HG02943 (cell line): ENCODE results near the gene SMYD1.

Experiments used
- ATAC-seq: cut with Tn5 transposase; IDR thresholded peaks from one replicate; pipeline ENCODE4 v1.9.1; 2021; ENCODE audit warnings: mild to moderate bottlenecking, low read depth, moderate library complexity; ENCODE audit not compliant: unreplicated experiment

The SMYD1 gene

GRCh38 chr2:88086401-88086800 lies 18.8 kb downstream of the SMYD1 start:
- ATAC-seq: no peak

GRCh38 chr2:88087073-88087472 lies 19.4 kb downstream of the SMYD1 start:
- no peak for ATAC-seq

GRCh38 chr2:88087763-88088162 lies 20.1 kb downstream of the SMYD1 start:
- ATAC-seq: no peak

- no peak for ATAC-seq
Observed at GRCh38 chr2:88088999-88089398, 21.4 kb downstream of the SMYD1 start.

- ATAC-seq: no peak
Observed at GRCh38 chr2:88090446-88091283, 23.0 kb downstream of the SMYD1 start.

- no peak for ATAC-seq
Observed at GRCh38 chr2:88091943-88092342, 24.3 kb downstream of the SMYD1 start.

GRCh38 chr2:88092773-88093172 lies 25.1 kb downstream of the SMYD1 start:
- ATAC-seq: no peak

- ATAC-seq: no peak
Observed at GRCh38 chr2:88095022-88095421, 27.4 kb downstream of the SMYD1 start.

- ATAC-seq: no peak
Observed at GRCh38 chr2:88096708-88097107, 29.1 kb downstream of the SMYD1 start.

GRCh38 chr2:88097192-88097591 lies 29.6 kb downstream of the SMYD1 start:
- no peak for ATAC-seq

GRCh38 chr2:88097891-88098557 lies 30.4 kb downstream of the SMYD1 start:
- no peak for ATAC-seq

- ATAC-seq: no peak
Observed at GRCh38 chr2:88098558-88098900, 30.9 kb downstream of the SMYD1 start.

- ATAC-seq: no peak
Observed at GRCh38 chr2:88099798-88100488, 32.3 kb downstream of the SMYD1 start.

GRCh38 chr2:88100489-88100858 lies 32.8 kb downstream of the SMYD1 start:
- ATAC-seq: no peak

- no peak for ATAC-seq
Observed at GRCh38 chr2:88108796-88109195, 41.2 kb downstream of the SMYD1 start.

GRCh38 chr2:88110830-88111229 lies 43.2 kb downstream of the SMYD1 start:
- no peak for ATAC-seq

GRCh38 chr2:88113069-88113468 lies 45.4 kb downstream of the SMYD1 start:
- no peak for ATAC-seq

- ATAC-seq: no peak
Observed at GRCh38 chr2:88114889-88115288, 47.3 kb downstream of the SMYD1 start.

GRCh38 chr2:88115825-88116518 lies 48.3 kb downstream of the SMYD1 start:
- ATAC-seq: no peak

- ATAC-seq: no peak
Observed at GRCh38 chr2:88116669-88117432, 49.2 kb downstream of the SMYD1 start.
